ENCODE results near the gene TTC29.

- no peak for TF ChIP-seq CTCF (IDR thresholded peaks at IDR 0.05)
- TF ChIP-seq POLR2A (IDR thresholded peaks at IDR 0.05) = no peak
These were observed 102.8 kb downstream of the TTC29 start for GRCh38 chr4:146842876-146843275.

Data from esophagus squamous epithelium (tissue), 4 donors.